ENCODE measurements around the gene PELI2. TPM values are rescaled to one million over a fixed set of nuclear protein-coding genes. Genes with fewer than 3 reads are reported as not detected.

PELI2 gene
- total RNA-seq, 1 experiment from 2014 or later, result 2.0 TPM

DNA sequence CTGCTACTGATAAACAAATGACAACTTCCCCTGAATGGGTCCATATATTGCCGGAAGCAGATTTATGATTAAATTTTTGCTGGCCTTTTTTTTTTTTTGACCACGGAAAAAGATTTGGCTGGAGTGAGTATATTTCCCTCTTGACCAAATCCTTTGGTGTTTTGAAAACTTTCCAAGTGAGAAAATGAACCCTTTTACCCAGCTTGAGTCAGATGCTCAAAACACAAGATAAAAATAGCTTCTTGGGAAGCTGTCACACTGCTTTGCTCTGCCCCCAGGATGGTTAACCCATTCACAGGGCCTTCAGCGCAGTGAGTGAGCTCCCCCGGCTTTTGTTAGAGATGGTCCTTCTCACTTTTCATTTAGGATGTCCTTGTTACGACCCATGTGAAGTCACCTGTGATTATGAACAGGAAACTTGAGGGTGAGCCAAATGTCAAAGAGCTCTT is 224.3 kb downstream of the PELI2 start:
- intact Hi-C loops (cut with micrococcal nuclease), result loop anchor here (5.0 kb wide), 2 partner anchors 95 to 905 kb away; no protein-coding TSS in a partner anchor
- no peaks in the 10 kb centered on the region for H4K20me1 ChIP-seq (ENCODE audit: insufficient read depth)
- no peak overlapping the region for H3K9ac ChIP-seq (ENCODE audit: low read length)
- ChIA-PET POLR2A (no interaction called here), RAD21 (ENCODE audit: low non-redundant PET in 1 of 2, low total read pairs in 2 of 2, uncharacterized antibody in 2 of 2, unreplicated experiment in 2 of 2) (no interaction called here), CTCF (no interaction called here)
- peaks cover 0 to 9% of the 10 kb centered on the region in 2 experiments; a peak in 1 of 4 replicates for H3K4me1 ChIP-seq (ENCODE audit: control insufficient read depth in 1 of 2, insufficient read depth in 2 of 2, low read length in 2 of 2)
- no peaks in the 10 kb centered on the region; the same call in 1 of the 2 replicates for H3K27me3 ChIP-seq (ENCODE audit: insufficient read depth, low read length)
- no peak overlapping the region for H3K27ac ChIP-seq (ENCODE audit: low read depth, low read length)
- no peaks in the 10 kb centered on the region for H3K9me3 ChIP-seq (ENCODE audit: control insufficient read depth in 1 of 2, insufficient read depth in 1 of 2, low read depth in 1 of 2, low read length in 2 of 2)
- DNase-seq (ENCODE audit: low read depth, low spot score), result no peak
- H2AFZ ChIP-seq (ENCODE audit: low read depth, low read length, poor library complexity, severe bottlenecking), result no peak overlapping the region
- H3K4me3 ChIP-seq (replicated peaks in 1 of 2; ENCODE audit: low read depth in 1 of 2, low read length in 2 of 2), result no peak overlapping the region
- no peak for TF ChIP-seq RAD21 (IDR thresholded peaks at IDR 0.05; ENCODE audit: low read depth)
- no peak for TF ChIP-seq EZH2 (IDR thresholded peaks at IDR 0.05)
- no peak for TF ChIP-seq REST (IDR thresholded peaks at IDR 0.05; ENCODE audit: low read depth)
- no peak for TF ChIP-seq SRF (IDR thresholded peaks at IDR 0.05; ENCODE audit: low read depth)
- TF ChIP-seq FOSL1 (IDR thresholded peaks at IDR 0.05; ENCODE audit: low read depth), result no peak
- no peak for TF ChIP-seq TCF7L2 (IDR thresholded peaks at IDR 0.05; ENCODE audit: borderline replicate concordance, extremely low read depth, insufficient read depth, insufficient read length)
- TF ChIP-seq CBX3 (IDR thresholded peaks at IDR 0.05; ENCODE audit: low read depth), result no peak
- TF ChIP-seq ELF1 (IDR thresholded peaks at IDR 0.05; ENCODE audit: borderline replicate concordance, low read depth), result no peak
- no peak for TF ChIP-seq YY1 (IDR thresholded peaks at IDR 0.05; ENCODE audit: extremely low read depth, insufficient replicate concordance, low read depth, low read length)
- TF ChIP-seq, protein P1, sequence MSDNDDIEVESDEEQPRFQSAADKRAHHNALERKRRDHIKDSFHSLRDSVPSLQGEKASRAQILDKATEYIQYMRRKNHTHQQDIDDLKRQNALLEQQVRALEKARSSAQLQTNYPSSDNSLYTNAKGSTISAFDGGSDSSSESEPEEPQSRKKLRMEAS (IDR thresholded peaks at IDR 0.05), result no peak
- H3K9me2 ChIP-seq (ENCODE audit: insufficient read depth), result no peaks in the 10 kb centered on the region
- no peaks in the 10 kb centered on the region for H3K79me2 ChIP-seq (ENCODE audit: insufficient read depth, low read length)
- no peak overlapping the region for H3K4me2 ChIP-seq (ENCODE audit: low read length)
- no peaks in the 10 kb centered on the region for H3K36me3 ChIP-seq (ENCODE audit: control insufficient read depth in 1 of 2, insufficient read depth in 2 of 2, low read length in 2 of 2)
- no TSS peak for BruUV-seq (replicated peaks)
- ATAC-seq, result no peak
